Osteocyte (in vitro differentiated cells): ENCODE results near the gene HES2. TPM values are rescaled to one million over a fixed set of nuclear protein-coding genes. Genes with fewer than 3 reads are reported as not detected.

Experiments used
- DNase-seq: peaks from one replicate; pipeline ENCODE4 v3.0.0; 2021; ENCODE audit warnings: mixed read lengths; ENCODE audit not compliant: unreplicated experiment; ENCODE audit errors: extremely low spot score
- H3K27ac Mint-ChIP-seq: one replicate; pipeline ENCODE4 v1.8.0; 2021; ENCODE audit warnings: mild to moderate bottlenecking, mixed read lengths; ENCODE audit not compliant: unreplicated experiment
- H3K27me3 Mint-ChIP-seq: one replicate; pipeline ENCODE4 v1.8.0; 2021; ENCODE audit warnings: mixed read lengths; ENCODE audit not compliant: unreplicated experiment
- H3K36me3 Mint-ChIP-seq: one replicate; pipeline ENCODE4 v1.8.0; 2021; ENCODE audit warnings: mixed read lengths; ENCODE audit not compliant: unreplicated experiment
- H3K4me1 Mint-ChIP-seq: one replicate; pipeline ENCODE4 v1.8.0; 2021; ENCODE audit warnings: mixed read lengths; ENCODE audit not compliant: unreplicated experiment
- H3K4me3 Mint-ChIP-seq: one replicate; pipeline ENCODE4 v1.8.0; 2021; ENCODE audit warnings: mild to moderate bottlenecking, moderate library complexity, mixed read lengths; ENCODE audit not compliant: unreplicated experiment
- H3K9me3 Mint-ChIP-seq: one replicate; pipeline ENCODE4 v1.8.0; 2021; ENCODE audit warnings: mixed read lengths; ENCODE audit not compliant: unreplicated experiment
- CTCF ChIP-seq: fragments of 200-600 bp; sonication (generic); IDR thresholded peaks from 2 replicates; pipeline ENCODE4 v1.5.0; 2021; ENCODE audit warnings: antibody characterized with exemption, mild to moderate bottlenecking, moderate library complexity
- total RNA-seq: library from RNA; stranded (reverse); gene quantifications from 2 replicates; pipeline ENCODE4 v1.2.1, GENCODE V29; 2021

Gene HES2
- total RNA-seq, 1 donor from 2014 or later = not detected

- no peak overlapping the region for H3K27ac Mint-ChIP-seq
- H3K36me3 Mint-ChIP-seq = no peaks in the 10 kb centered on the region
- no peak for DNase-seq
- H3K27me3 Mint-ChIP-seq = peaks cover 60% of the 10 kb centered on the region
- no peaks in the 10 kb centered on the region for H3K9me3 Mint-ChIP-seq
- H3K4me3 Mint-ChIP-seq = no peak overlapping the region
- no peak for TF ChIP-seq CTCF
- H3K4me1 Mint-ChIP-seq = peaks cover 21% of the 10 kb centered on the region
Observed at GRCh38 chr1:6416295-6416656, 3.4 kb downstream of the HES2 start.

- Mint-ChIP-seq H3K36me3 (no peaks in the 10 kb centered on the region), H3K4me3 (no peak overlapping the region), H3K9me3 (no peaks in the 10 kb centered on the region), H3K27ac (no peak overlapping the region), H3K27me3 (peaks cover 62% of the 10 kb centered on the region), H3K4me1 (peaks cover 17% of the 10 kb centered on the region)
- DNase-seq = no peak
- no peak for TF ChIP-seq CTCF
Observed at GRCh38 chr1:6414881-6415626, 4.7 kb downstream of the HES2 start.

- Mint-ChIP-seq H3K27ac (no peak overlapping the region), H3K4me1 (peaks cover 16% of the 10 kb centered on the region), H3K36me3 (no peaks in the 10 kb centered on the region), H3K27me3 (peaks cover 62% of the 10 kb centered on the region), H3K9me3 (no peaks in the 10 kb centered on the region), H3K4me3 (peak overlapping the region; percentile 17)
- peak; percentile 54 for TF ChIP-seq CTCF
- DNase-seq = no peak
Observed at GRCh38 chr1:6414443-6414844, 5.3 kb downstream of the HES2 start.

GRCh38 chr1:6412896-6413295, 6.8 kb downstream of the HES2 start:
- DNase-seq = no peak
- peaks cover 14% of the 10 kb centered on the region for H3K4me1 Mint-ChIP-seq
- no peaks in the 10 kb centered on the region for H3K36me3 Mint-ChIP-seq
- H3K27me3 Mint-ChIP-seq = peaks cover 59% of the 10 kb centered on the region
- H3K27ac Mint-ChIP-seq = no peak overlapping the region
- H3K9me3 Mint-ChIP-seq = no peaks in the 10 kb centered on the region
- H3K4me3 Mint-ChIP-seq = no peak overlapping the region
- no peak for TF ChIP-seq CTCF

DNA sequence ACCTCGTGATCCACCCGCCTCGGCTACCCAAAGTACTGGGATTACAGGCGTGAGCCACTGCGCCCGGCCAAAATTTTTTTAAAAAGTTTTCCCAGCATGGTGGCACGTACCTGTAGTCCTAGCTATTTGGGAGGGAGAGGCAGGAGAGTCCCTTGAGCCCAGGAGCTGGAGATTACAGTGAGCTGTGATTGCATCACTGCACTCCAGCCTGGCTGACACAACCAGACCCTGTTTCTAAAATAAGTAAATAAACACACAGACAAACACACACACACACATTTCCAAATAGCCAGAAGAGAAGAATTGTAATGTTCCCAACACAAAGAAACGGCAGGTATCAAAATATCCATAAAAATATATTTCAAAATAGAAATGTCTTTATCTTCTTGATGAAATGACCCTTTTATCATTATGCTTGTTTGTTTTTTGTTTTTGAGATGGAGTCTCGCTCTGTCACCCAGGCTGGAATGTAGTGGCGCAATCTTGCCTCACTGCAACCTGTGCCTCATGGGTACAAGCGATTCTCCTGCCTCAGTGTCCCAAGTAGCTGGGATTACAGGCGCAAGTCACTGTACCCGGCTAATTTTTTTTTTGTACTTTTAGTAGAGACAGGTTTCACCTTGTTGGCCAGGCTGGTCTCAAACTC, 9.3 kb downstream of the HES2 start:
- DNase-seq = no peak
- no peak overlapping the region for H3K27ac Mint-ChIP-seq
- no peaks in the 10 kb centered on the region for H3K36me3 Mint-ChIP-seq
- no peak for TF ChIP-seq CTCF
- no peak overlapping the region for H3K4me3 Mint-ChIP-seq
- peaks cover 50% of the 10 kb centered on the region for H3K27me3 Mint-ChIP-seq
- H3K9me3 Mint-ChIP-seq = no peaks in the 10 kb centered on the region
- H3K4me1 Mint-ChIP-seq = peaks cover 13% of the 10 kb centered on the region
